ENCODE results near the gene WIPI1. TPM values are rescaled to one million over a fixed set of nuclear protein-coding genes. Genes with fewer than 3 reads are reported as not detected.

The WIPI1 gene
- total and polyA plus RNA-seq, 2 of the 13 experiments (the other 11 are each of a cell fraction or from before 2014, with no cell fraction given): 29.4 to 141 TPM

DNA sequence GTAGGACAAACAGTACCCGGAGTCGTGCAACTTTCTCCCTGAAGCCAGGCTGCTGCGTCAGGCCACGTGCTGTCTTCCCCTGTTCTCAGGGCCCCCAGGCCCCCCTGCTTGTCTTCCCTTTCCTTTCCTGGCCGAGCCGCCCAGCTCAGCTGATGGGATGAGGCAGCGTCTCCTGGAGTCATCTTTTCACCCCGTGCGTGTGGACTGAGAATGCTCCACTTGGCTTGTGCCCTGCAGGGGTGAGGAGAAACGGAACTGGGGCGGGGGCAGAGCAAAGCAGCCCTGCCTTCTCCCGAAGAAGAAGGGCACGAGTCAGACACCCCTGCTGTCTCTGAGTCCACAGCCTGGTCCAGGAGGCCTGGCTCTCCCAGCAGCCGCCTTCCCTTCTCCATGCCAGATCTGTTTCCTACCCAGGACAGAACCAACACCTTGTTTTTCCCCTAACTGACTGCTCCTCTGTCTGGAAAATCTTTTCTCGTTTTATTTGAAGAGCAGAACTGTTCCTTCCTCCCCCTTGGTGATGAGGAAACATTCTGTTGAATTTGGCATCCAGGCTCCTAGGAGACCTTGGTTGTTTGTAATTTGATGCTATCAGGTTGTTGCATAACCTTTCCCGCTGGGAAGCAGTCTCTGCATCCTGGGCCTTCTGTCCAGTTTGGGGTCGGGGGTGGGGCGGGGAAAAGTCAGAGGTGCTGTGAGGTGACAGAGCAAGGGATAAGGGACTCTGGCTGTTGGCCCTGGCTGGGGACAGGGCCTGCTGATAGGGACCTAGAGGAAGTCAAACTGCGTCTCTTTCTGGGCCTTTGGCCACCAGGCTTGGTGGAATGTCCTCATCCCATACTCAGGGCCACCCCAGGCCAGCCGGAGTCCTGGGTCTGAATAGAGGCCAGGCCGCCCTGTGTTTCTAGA, 78.8 kb downstream of the WIPI1 start (continued):
- TF ChIP-seq NFKB2 (CRISPR knock-in tag; IDR thresholded peaks at IDR 0.05; ENCODE audit: borderline replicate concordance) (peak; percentile 88; the same call in 1 of the 2 replicates), PHF20 (CRISPR knock-in tag; IDR thresholded peaks at IDR 0.05) (no peak), ARNTL (CRISPR knock-in tag; IDR thresholded peaks at IDR 0.05) (peak; percentile 93), ZNF296 (CRISPR knock-in tag; conservative IDR thresholded peaks at IDR 0.05) (peak; percentile 82), KLF11 (CRISPR knock-in tag; IDR thresholded peaks at IDR 0.05) (0 out of 2 replicates have a peak, but pooled peaks have one; percentile 45), ARNT (IDR thresholded peaks at IDR 0.05) (no peak), GPN1 (CRISPR knock-in tag; IDR thresholded peaks at IDR 0.05; ENCODE audit: borderline replicate concordance) (no peak), ETV5 (CRISPR knock-in tag; IDR thresholded peaks at IDR 0.05; ENCODE audit: borderline replicate concordance) (peak; percentile 89)
- TF ChIP-seq, protein P1, sequence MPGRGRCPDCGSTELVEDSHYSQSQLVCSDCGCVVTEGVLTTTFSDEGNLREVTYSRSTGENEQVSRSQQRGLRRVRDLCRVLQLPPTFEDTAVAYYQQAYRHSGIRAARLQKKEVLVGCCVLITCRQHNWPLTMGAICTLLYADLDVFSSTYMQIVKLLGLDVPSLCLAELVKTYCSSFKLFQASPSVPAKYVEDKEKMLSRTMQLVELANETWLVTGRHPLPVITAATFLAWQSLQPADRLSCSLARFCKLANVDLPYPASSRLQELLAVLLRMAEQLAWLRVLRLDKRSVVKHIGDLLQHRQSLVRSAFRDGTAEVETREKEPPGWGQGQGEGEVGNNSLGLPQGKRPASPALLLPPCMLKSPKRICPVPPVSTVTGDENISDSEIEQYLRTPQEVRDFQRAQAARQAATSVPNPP (CRISPR knock-in tag; IDR thresholded peaks at IDR 0.05): peak; percentile 50
- TF ChIP-seq, protein P2, sequence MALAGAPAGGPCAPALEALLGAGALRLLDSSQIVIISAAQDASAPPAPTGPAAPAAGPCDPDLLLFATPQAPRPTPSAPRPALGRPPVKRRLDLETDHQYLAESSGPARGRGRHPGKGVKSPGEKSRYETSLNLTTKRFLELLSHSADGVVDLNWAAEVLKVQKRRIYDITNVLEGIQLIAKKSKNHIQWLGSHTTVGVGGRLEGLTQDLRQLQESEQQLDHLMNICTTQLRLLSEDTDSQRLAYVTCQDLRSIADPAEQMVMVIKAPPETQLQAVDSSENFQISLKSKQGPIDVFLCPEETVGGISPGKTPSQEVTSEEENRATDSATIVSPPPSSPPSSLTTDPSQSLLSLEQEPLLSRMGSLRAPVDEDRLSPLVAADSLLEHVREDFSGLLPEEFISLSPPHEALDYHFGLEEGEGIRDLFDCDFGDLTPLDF (CRISPR knock-in tag; IDR thresholded peaks at IDR 0.05): peak; percentile 16
- TF ChIP-seq, protein P3, sequence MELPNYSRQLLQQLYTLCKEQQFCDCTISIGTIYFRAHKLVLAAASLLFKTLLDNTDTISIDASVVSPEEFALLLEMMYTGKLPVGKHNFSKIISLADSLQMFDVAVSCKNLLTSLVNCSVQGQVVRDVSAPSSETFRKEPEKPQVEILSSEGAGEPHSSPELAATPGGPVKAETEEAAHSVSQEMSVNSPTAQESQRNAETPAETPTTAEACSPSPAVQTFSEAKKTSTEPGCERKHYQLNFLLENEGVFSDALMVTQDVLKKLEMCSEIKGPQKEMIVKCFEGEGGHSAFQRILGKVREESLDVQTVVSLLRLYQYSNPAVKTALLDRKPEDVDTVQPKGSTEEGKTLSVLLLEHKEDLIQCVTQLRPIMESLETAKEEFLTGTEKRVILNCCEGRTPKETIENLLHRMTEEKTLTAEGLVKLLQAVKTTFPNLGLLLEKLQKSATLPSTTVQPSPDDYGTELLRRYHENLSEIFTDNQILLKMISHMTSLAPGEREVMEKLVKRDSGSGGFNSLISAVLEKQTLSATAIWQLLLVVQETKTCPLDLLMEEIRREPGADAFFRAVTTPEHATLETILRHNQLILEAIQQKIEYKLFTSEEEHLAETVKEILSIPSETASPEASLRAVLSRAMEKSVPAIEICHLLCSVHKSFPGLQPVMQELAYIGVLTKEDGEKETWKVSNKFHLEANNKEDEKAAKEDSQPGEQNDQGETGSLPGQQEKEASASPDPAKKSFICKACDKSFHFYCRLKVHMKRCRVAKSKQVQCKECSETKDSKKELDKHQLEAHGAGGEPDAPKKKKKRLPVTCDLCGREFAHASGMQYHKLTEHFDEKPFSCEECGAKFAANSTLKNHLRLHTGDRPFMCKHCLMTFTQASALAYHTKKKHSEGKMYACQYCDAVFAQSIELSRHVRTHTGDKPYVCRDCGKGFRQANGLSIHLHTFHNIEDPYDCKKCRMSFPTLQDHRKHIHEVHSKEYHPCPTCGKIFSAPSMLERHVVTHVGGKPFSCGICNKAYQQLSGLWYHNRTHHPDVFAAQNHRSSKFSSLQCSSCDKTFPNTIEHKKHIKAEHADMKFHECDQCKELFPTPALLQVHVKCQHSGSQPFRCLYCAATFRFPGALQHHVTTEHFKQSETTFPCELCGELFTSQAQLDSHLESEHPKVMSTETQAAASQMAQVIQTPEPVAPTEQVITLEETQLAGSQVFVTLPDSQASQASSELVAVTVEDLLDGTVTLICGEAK (IDR thresholded peaks at IDR 0.05): no peak
- TF ChIP-seq, protein P3 (CRISPR knock-in tag; IDR thresholded peaks at IDR 0.05): peak; percentile 87
- TF ChIP-seq, protein P4, sequence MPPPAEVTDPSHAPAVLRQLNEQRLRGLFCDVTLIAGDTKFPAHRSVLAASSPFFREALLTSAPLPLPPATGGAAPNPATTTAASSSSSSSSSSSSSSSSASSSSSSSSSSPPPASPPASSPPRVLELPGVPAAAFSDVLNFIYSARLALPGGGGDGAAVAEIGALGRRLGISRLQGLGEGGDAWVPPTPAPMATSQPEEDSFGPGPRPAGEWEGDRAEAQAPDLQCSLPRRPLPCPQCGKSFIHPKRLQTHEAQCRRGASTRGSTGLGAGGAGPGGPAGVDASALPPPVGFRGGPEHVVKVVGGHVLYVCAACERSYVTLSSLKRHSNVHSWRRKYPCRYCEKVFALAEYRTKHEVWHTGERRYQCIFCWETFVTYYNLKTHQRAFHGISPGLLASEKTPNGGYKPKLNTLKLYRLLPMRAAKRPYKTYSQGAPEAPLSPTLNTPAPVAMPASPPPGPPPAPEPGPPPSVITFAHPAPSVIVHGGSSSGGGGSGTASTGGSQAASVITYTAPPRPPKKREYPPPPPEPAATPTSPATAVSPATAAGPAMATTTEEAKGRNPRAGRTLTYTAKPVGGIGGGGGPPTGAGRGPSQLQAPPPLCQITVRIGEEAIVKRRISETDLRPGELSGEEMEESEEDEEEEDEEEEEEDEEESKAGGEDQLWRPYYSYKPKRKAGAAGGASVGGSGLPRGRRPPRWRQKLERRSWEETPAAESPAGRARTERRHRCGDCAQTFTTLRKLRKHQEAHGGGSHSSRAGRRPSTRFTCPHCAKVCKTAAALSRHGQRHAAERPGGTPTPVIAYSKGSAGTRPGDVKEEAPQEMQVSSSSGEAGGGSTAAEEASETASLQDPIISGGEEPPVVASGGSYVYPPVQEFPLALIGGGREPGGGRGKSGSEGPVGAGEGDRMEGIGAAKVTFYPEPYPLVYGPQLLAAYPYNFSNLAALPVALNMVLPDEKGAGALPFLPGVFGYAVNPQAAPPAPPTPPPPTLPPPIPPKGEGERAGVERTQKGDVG (CRISPR knock-in tag; IDR thresholded peaks at IDR 0.05; ENCODE audit: borderline replicate concordance): peak; percentile 58; the same call in 1 of the 2 replicates

Measured in HepG2 (cell line).